GM12878 (cell line): Measurements from ENCODE around the gene CRNKL1. TPM values are rescaled to one million over a fixed set of nuclear protein-coding genes. Genes with fewer than 3 reads are reported as not detected.

Experiments
- ATAC-seq: fragments of 200-7000 bp; cut with Tn5 transposase; 3 replicates; pipeline ENCODE4 v1.9.1; 2020; ENCODE audit warnings: mild to moderate bottlenecking, moderate library complexity
- BruUV-seq: library from RNA; stranded (reverse); fragments of 400-500 nt; replicated peaks from 2 replicates; lab custom pipeline; 2021; lab: Mats Ljungman, UMichigan
- CTCF ChIA-PET: fragments of 300-600 bp; sonication (Branson Sonifier 250); formaldehyde crosslinking; extraction: SDS; loops from one replicate; lab custom pipeline; 2021; ENCODE audit warnings: inconsistent platforms; lab: Yijun Ruan, JAX
- POLR2A ChIA-PET: fragments of 350-600 bp; formaldehyde crosslinking; extraction: SDS; loops from one replicate; lab custom pipeline; 2021; ENCODE audit warnings: inconsistent platforms; lab: Charles Lee
- RAD21 ChIA-PET: fragments of 300-600 bp; sonication (Branson Sonifier 250); formaldehyde crosslinking; loops from one replicate; lab custom pipeline; 2023; ENCODE audit warnings: antibody characterized with exemption; ENCODE audit not compliant: unreplicated experiment; lab: Charles Lee
- SMC1A ChIA-PET: fragments of 300-600 bp; sonication (Branson Sonifier 250); formaldehyde crosslinking; loops from one replicate; lab custom pipeline; 2023; ENCODE audit not compliant: unreplicated experiment, uncharacterized antibody; lab: Charles Lee
- DNase-seq: peaks from one replicate; pipeline ENCODE4 v3.0.0-alpha.2; 2011; ENCODE audit warnings: low read depth, low spot score
- FAIRE-seq: peaks from 3 replicates; lab custom pipeline; 2011; peaks lifted over from hg19 to GRCh38; lab: Jason Lieb, UNC
- H2AFZ ChIP-seq: 2 replicates; pipeline ENCODE4 v1.6.0; 2011; ENCODE audit warnings: low read depth, low read length, control low read depth; ENCODE audit not compliant: control insufficient read depth
- H3K27ac ChIP-seq: 2 replicates; pipeline ENCODE4 v1.5.1; 2011; ENCODE audit warnings: control low read depth; ENCODE audit not compliant: control insufficient read depth, insufficient read depth
- H3K27me3 ChIP-seq, 2 experiments: replicated peaks in 1 of 2; 2 replicates each; pipeline versions ENCODE4 v1.6.0 to v1.6.1; 2011; ENCODE audit warnings: low read length in 1 of 2; ENCODE audit not compliant: control insufficient read depth in 2 of 2, insufficient read depth in 2 of 2
- H3K36me3 ChIP-seq, 2 experiments: 2 replicates each; pipeline ENCODE4 v1.5.1; 2011; ENCODE audit warnings: low read length in 1 of 2; ENCODE audit not compliant: control insufficient read depth in 2 of 2, insufficient read depth in 2 of 2
- H3K4me1 ChIP-seq: 2 replicates; pipeline ENCODE4 v1.6.1; 2011; ENCODE audit warnings: mild to moderate bottlenecking, low read length, moderate library complexity, mixed read lengths; ENCODE audit not compliant: control insufficient read depth, insufficient read depth
- H3K4me2 ChIP-seq: 2 replicates; pipeline ENCODE4 v1.6.0; 2011; ENCODE audit warnings: control low read depth; ENCODE audit not compliant: control insufficient read depth, insufficient read depth
- H3K4me3 ChIP-seq: fragments of 200-600 bp; sonication (generic); 2 replicates; pipeline ENCODE4 v1.5.1; 2016
- H3K79me2 ChIP-seq: 2 replicates; pipeline ENCODE4 v1.6.0; 2011; ENCODE audit warnings: low read length; ENCODE audit not compliant: control insufficient read depth, insufficient read depth
- H3K9ac ChIP-seq: 2 replicates; pipeline ENCODE4 v1.8.0; 2011; ENCODE audit warnings: low read length, control low read depth, mixed read lengths; ENCODE audit not compliant: control insufficient read depth, insufficient read depth
- H3K9me3 ChIP-seq: replicated peaks from 3 replicates; pipeline ENCODE4 v1.5.1; 2011; ENCODE audit warnings: mild to moderate bottlenecking, low read length; ENCODE audit not compliant: control insufficient read depth, insufficient read depth
- H4K20me1 ChIP-seq: 2 replicates; pipeline ENCODE4 v1.6.0; 2011; ENCODE audit not compliant: control insufficient read depth, insufficient read depth
- BCL3 ChIP-seq: IDR thresholded peaks from 2 replicates; pipeline ENCODE4 v1.6.1; 2011; ENCODE audit warnings: borderline replicate concordance, low read depth, mild to moderate bottlenecking, moderate library complexity, low read length; ENCODE audit not compliant: insufficient read depth, poor library complexity, severe bottlenecking
- CUX1 ChIP-seq: IDR thresholded peaks from 2 replicates; pipeline ENCODE4 v1.6.1; 2012; ENCODE audit warnings: improper control_type of control experiment, low read depth, low read length; ENCODE audit not compliant: insufficient replicate concordance
- E2F4 ChIP-seq: IDR thresholded peaks from 2 replicates; pipeline ENCODE4 v1.6.1; 2012; ENCODE audit warnings: low read depth, low read length, improper control_type of control experiment
- FOXM1 ChIP-seq: IDR thresholded peaks from 2 replicates; pipeline ENCODE4 v1.6.1; 2012; ENCODE audit warnings: low read depth, mild to moderate bottlenecking, inconsistent platforms, low read length, moderate library complexity
- HCFC1 ChIP-seq: fragments of 150-350 bp; IDR thresholded peaks from 2 replicates; pipeline ENCODE4 v1.6.1; 2014; ENCODE audit warnings: low read length
- HDAC6 ChIP-seq: fragments of 200-600 bp; sonication (generic); IDR thresholded peaks from one replicate; pipeline ENCODE4 v1.8.0; 2017; ENCODE audit warnings: antibody characterized with exemption; ENCODE audit not compliant: unreplicated experiment
- NFYA ChIP-seq: IDR thresholded peaks from 2 replicates; pipeline ENCODE4 v1.6.1; 2011; ENCODE audit warnings: low read depth, mild to moderate bottlenecking, low read length, improper control_type of control experiment, borderline replicate concordance
- PAX5 ChIP-seq: IDR thresholded peaks from 2 replicates; pipeline ENCODE4 v1.6.1; 2011; ENCODE audit warnings: low read depth, low read length, borderline replicate concordance
- POLR2AphosphoS2 ChIP-seq: IDR thresholded peaks from 2 replicates; pipeline ENCODE4 v1.6.1; 2011; ENCODE audit warnings: low read depth, mild to moderate bottlenecking, low read length, improper control_type of control experiment, moderate library complexity
- RFX5 ChIP-seq: IDR thresholded peaks from 2 replicates; pipeline ENCODE4 v1.6.1; 2011; ENCODE audit warnings: low read depth, low read length, improper control_type of control experiment
- SREBF2 ChIP-seq: IDR thresholded peaks from 2 replicates; pipeline ENCODE4 v1.6.1; 2012; ENCODE audit warnings: mild to moderate bottlenecking, low read length
- STAT3 ChIP-seq: IDR thresholded peaks from 2 replicates; pipeline ENCODE4 v1.6.1; 2011; ENCODE audit warnings: low read depth, low read length, improper control_type of control experiment
- TAF1 ChIP-seq: IDR thresholded peaks from 2 replicates; pipeline ENCODE4 v1.6.1; 2011; ENCODE audit warnings: mild to moderate bottlenecking, low read depth, low read length, borderline replicate concordance
- WRNIP1 ChIP-seq: IDR thresholded peaks from 2 replicates; pipeline ENCODE4 v1.6.1; 2011; ENCODE audit warnings: low read depth, low read length, improper control_type of control experiment, borderline replicate concordance
- ZZZ3 ChIP-seq: IDR thresholded peaks from 2 replicates; pipeline ENCODE4 v1.6.1; 2011; ENCODE audit warnings: low read depth; ENCODE audit not compliant: control insufficient read depth, insufficient read length
- WGBS: methylation state at CpG from one replicate; pipeline ENCODE4 v1.1.6; 2016; ENCODE audit warnings: low lambda C conversion rate; ENCODE audit not compliant: insufficient replicate concordance, insufficient coverage; ENCODE audit errors: missing lambda C conversion rate; 5-methylcytosine and 5-hydroxymethylcytosine counted together
- in situ Hi-C: fragments of 300-500 bp; cut with MboI; formaldehyde crosslinking; loops from 9 replicates; pipeline ENCODE4 v1.14.3; 2018; ENCODE audit warnings: mixed read lengths
- intact Hi-C: fragments of 100-400 bp; cut with micrococcal nuclease; formaldehyde crosslinking; loops from one replicate; pipeline ENCODE4 v1.14.2; 2022; ENCODE audit not compliant: unreplicated experiment
- polyA plus RNA-seq, 11 experiments: library from polyadenylated mRNA; depleted of rRNA in 4 of 11; unstranded in 6 of 11; stranded (reverse) in 5 of 11; fragments of >200 nt; fragmentation: Nextera tagmentation in 4 of 11; fragmentation: Illumina TruSeq in 1 of 11; extraction: Ambion mirVana in 4 of 11; extraction: Trizol in 1 of 11; gene quantifications; 1 replicate in 1 of 11; 2 replicates in 10 of 11; pipeline versions ENCODE4 v1.2.1 to v1.2.3, GENCODE V29; 2011 to 2016; ENCODE audit warnings: inconsistent platforms in 2 of 11, missing spikeins in 2 of 11, low read depth in 1 of 11
- total RNA-seq, 4 experiments: library from RNA; depleted of rRNA in 3 of 4; stranded (reverse); fragments of >200 nt in 3 of 4; fragmentation: Illumina TruSeq in 1 of 4; extraction: Trizol in 1 of 4; gene quantifications; 2 replicates each; pipeline versions ENCODE4 v1.2.1 to v1.2.3, GENCODE V29; 2013 to 2021

The CRNKL1 gene
- total and polyA plus RNA-seq, 10 of the 15 experiments (the other 5 are each of a cell fraction or from before 2014, with no cell fraction given): 9.5 to 28.4 (median 17.5) TPM

GRCh38 chr20:19998990-19999705 lies 53.1 kb downstream of the CRNKL1 start:
- no peak overlapping the region for H3K4me2 ChIP-seq
- no TSS peak for BruUV-seq
- H3K4me3 ChIP-seq: no peak overlapping the region
- no peak overlapping the region for H3K9ac ChIP-seq
- H2AFZ ChIP-seq: no peak overlapping the region
- ChIA-PET CTCF (interaction anchor here (0.9 to 3.6 kb wide), 6 partner anchors 13 to 216 kb away, joined by 3 to 16 read pairs (median 4); partner anchors contain the start of genes CFAP61 and CRNKL1), SMC1A (interaction anchor here (0.6 to 3.7 kb wide), 9 partner anchors 12 to 219 kb away, joined by 3 to 20 read pairs (median 3); no protein-coding TSS in a partner anchor), RAD21 (interaction anchor here (1.5 to 2.3 kb wide), 2 partner anchors 64 to 96 kb away, joined by 4 to 11 read pairs; no protein-coding TSS in a partner anchor), POLR2A (interaction anchor here (0.6 to 1.0 kb wide), 2 partner anchors 10 to 54 kb away, joined by 3 to 5 read pairs; no protein-coding TSS in a partner anchor)
- FAIRE-seq: no peak
- H4K20me1 ChIP-seq: no peaks in the 10 kb centered on the region
- H3K27ac ChIP-seq: no peak overlapping the region
- H3K27me3 ChIP-seq: peaks cover 2 to 8% of the 10 kb centered on the region in 2 experiments; a peak in 3 of 4 replicates
- in situ Hi-C loops: loop anchor here (5.0 kb wide), 3 partner anchors 97 to 312 kb away; no protein-coding TSS in a partner anchor
- intact Hi-C loops: no loop called here
- no peak for ATAC-seq
- H3K9me3 ChIP-seq: no peaks in the 10 kb centered on the region
- no peaks in the 10 kb centered on the region for H3K36me3 ChIP-seq
- DNase-seq: no peak
- 0 out of 2 replicates have a peak, but pooled peaks cover 5% of the 10 kb centered on the region for H3K4me1 ChIP-seq
- 20% methylated on average over 7 of the region's 7 CpGs for WGBS
- no peaks in the 10 kb centered on the region for H3K79me2 ChIP-seq
- TF ChIP-seq PAX5: no peak
- TF ChIP-seq E2F4: no peak
- TF ChIP-seq ZZZ3: no peak
- TF ChIP-seq HDAC6: no peak
- TF ChIP-seq SREBF2: no peak
- no peak for TF ChIP-seq WRNIP1
- no peak for TF ChIP-seq HCFC1
- TF ChIP-seq STAT3: no peak
- no peak for TF ChIP-seq CUX1
- no peak for TF ChIP-seq POLR2AphosphoS2
- TF ChIP-seq NFYA: no peak
- no peak for TF ChIP-seq BCL3
- TF ChIP-seq FOXM1: no peak
- TF ChIP-seq RFX5: no peak
- no peak for TF ChIP-seq TAF1
